Spleen (tissue), 7 donors: ENCODE measurements around the gene EHD2.

Experiments
- POLR2AphosphoS5 ChIP-seq, 3 donors: sonication (generic); formaldehyde crosslinking; IDR thresholded peaks; one replicate each; pipeline ENCODE4 v1.5.1; 2017; ENCODE audit warnings: antibody characterized with exemption in 3 of 3
- TF ChIP-seq, protein P1 (sequence below), 11 experiments: fragments of 200-600 bp in 7 of 11; fragments of 450-650 bp in 4 of 11; sonication (generic) in 4 of 11; IDR thresholded peaks in 8 of 11; conservative IDR thresholded peaks in 3 of 11; 1 replicate in 7 of 11; 2 replicates in 4 of 11; pipeline versions ENCODE4 v1.4.0 to v1.8.0; 2016 to 2021; ENCODE audit warnings: antibody characterized with exemption in 11 of 11, inconsistent platforms in 4 of 11, mild to moderate bottlenecking in 1 of 11
- donor health status: DM: no; HTN: no; CAD: no; lungs with moderate emphysema.
- donor health status: DM: no; HTN: no; CAD: no.
- donor health status: DM: no; HTN: no; CAD: no.

DNA sequence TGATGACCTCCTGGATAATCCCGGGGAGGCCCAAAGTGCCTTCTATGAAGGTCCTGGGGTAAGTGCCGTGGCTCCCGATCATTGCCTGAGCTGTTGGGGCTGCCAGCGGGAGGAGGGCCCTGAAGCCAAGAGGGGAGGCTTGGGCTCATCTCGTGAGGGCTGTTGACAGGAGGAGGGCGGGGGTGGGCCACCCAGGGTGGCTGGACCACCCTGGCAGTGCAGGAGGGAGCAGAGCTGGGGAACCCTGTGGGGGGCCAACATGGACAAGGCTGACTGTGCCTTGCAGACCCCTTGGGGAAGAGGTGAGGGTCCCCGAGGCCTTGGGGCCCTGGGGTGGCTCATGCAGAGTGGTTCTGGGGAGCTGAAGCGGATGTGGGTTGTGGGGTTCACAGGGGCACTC is 37.4 kb upstream of the EHD2 start:
- TF ChIP-seq, protein P1, sequence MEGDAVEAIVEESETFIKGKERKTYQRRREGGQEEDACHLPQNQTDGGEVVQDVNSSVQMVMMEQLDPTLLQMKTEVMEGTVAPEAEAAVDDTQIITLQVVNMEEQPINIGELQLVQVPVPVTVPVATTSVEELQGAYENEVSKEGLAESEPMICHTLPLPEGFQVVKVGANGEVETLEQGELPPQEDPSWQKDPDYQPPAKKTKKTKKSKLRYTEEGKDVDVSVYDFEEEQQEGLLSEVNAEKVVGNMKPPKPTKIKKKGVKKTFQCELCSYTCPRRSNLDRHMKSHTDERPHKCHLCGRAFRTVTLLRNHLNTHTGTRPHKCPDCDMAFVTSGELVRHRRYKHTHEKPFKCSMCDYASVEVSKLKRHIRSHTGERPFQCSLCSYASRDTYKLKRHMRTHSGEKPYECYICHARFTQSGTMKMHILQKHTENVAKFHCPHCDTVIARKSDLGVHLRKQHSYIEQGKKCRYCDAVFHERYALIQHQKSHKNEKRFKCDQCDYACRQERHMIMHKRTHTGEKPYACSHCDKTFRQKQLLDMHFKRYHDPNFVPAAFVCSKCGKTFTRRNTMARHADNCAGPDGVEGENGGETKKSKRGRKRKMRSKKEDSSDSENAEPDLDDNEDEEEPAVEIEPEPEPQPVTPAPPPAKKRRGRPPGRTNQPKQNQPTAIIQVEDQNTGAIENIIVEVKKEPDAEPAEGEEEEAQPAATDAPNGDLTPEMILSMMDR (IDR thresholded peaks at IDR 0.05 in 8 of 11, conservative IDR thresholded peaks at IDR 0.05 in 3 of 11) = no peak
- TF ChIP-seq POLR2AphosphoS5 (IDR thresholded peaks at IDR 0.05) = no peak
